ENCODE results near the gene CDHR3.

DNA sequence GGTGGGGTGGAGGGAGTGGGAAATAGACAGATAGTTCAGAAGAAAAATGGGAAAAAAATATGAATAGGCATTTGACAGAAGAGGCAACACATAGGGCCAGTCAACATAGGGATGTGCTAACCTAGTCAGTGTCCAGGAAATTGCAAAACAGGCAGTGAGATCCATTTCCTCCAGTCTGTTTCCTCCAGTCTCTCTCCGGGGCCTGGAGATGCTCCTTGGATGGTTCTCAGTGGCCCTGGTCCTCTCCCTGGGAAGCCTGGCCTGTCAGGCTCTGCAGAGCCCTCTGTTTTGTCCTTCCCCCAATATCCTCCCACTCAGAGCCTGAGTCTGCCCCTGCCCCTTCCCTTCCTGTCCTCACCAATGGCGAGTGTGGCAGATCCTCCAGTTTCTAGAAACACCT lies 96.5 kb downstream of the CDHR3 start:
- TF ChIP-seq, protein P1, sequence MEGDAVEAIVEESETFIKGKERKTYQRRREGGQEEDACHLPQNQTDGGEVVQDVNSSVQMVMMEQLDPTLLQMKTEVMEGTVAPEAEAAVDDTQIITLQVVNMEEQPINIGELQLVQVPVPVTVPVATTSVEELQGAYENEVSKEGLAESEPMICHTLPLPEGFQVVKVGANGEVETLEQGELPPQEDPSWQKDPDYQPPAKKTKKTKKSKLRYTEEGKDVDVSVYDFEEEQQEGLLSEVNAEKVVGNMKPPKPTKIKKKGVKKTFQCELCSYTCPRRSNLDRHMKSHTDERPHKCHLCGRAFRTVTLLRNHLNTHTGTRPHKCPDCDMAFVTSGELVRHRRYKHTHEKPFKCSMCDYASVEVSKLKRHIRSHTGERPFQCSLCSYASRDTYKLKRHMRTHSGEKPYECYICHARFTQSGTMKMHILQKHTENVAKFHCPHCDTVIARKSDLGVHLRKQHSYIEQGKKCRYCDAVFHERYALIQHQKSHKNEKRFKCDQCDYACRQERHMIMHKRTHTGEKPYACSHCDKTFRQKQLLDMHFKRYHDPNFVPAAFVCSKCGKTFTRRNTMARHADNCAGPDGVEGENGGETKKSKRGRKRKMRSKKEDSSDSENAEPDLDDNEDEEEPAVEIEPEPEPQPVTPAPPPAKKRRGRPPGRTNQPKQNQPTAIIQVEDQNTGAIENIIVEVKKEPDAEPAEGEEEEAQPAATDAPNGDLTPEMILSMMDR (IDR thresholded peaks at IDR 0.05) = no peak
- no peak for TF ChIP-seq POLR2AphosphoS5 (IDR thresholded peaks at IDR 0.05)
- TF ChIP-seq POLR2A (IDR thresholded peaks at IDR 0.05) = no peak

Measured in prostate gland (tissue), 2 donors.